Neural cell (in vitro differentiated cells): ENCODE results near the gene FADD.

Experiments used
- CTCF ChIP-seq: fragments of 450-650 bp; IDR thresholded peaks from 2 replicates; pipeline ENCODE4 v1.5.1; 2014; ENCODE audit warnings: antibody characterized with exemption, mild to moderate bottlenecking, moderate library complexity; ENCODE audit not compliant: poor library complexity, severe bottlenecking
- EP300 ChIP-seq: fragments of 450-650 bp; conservative IDR thresholded peaks from 2 replicates; pipeline ENCODE4 v1.6.1; 2014; ENCODE audit warnings: antibody characterized with exemption, mild to moderate bottlenecking, moderate library complexity; ENCODE audit not compliant: poor library complexity, severe bottlenecking
- EZH2 ChIP-seq: fragments of 200-600, 300-800 bp; shearing (Covaris generic), sonication (generic); IDR thresholded peaks from 2 replicates; pipeline ENCODE4 v1.6.1; 2014; ENCODE audit warnings: antibody characterized with exemption, low read length, borderline replicate concordance, mild to moderate bottlenecking; ENCODE audit not compliant: insufficient read depth, poor library complexity, severe bottlenecking
- MXI1 ChIP-seq: fragments of 450-650 bp; conservative IDR thresholded peaks from 2 replicates; pipeline ENCODE4 v1.6.1; 2014; ENCODE audit warnings: antibody characterized with exemption, mild to moderate bottlenecking; ENCODE audit not compliant: poor library complexity, severe bottlenecking
- POLR2AphosphoS5 ChIP-seq: IDR thresholded peaks from 2 replicates; pipeline ENCODE4 v1.6.1; 2012
- RAD21 ChIP-seq: fragments of 450-650 bp; conservative IDR thresholded peaks from 2 replicates; pipeline ENCODE4 v1.6.1; 2014; ENCODE audit warnings: antibody characterized with exemption, mild to moderate bottlenecking, moderate library complexity
- REST ChIP-seq: IDR thresholded peaks from 2 replicates; pipeline ENCODE4 v1.6.1; 2012; ENCODE audit warnings: borderline replicate concordance
- SMC3 ChIP-seq: fragments of 450-650 bp; conservative IDR thresholded peaks from 2 replicates; pipeline ENCODE4 v1.6.1; 2014; ENCODE audit warnings: antibody characterized with exemption, mild to moderate bottlenecking, moderate library complexity; ENCODE audit not compliant: poor library complexity
- TAF1 ChIP-seq: IDR thresholded peaks from 2 replicates; pipeline ENCODE4 v1.6.1; 2012; ENCODE audit warnings: low read depth

GRCh38 chr11:70168405-70168754 lies 34.7 kb upstream of the FADD start:
- no peak for TF ChIP-seq REST
- TF ChIP-seq CTCF = no peak
- TF ChIP-seq EZH2 = no peak
- no peak for TF ChIP-seq EP300
- no peak for TF ChIP-seq TAF1
- TF ChIP-seq POLR2AphosphoS5 = no peak
- TF ChIP-seq MXI1 = no peak
- no peak for TF ChIP-seq RAD21
- TF ChIP-seq SMC3 = no peak
